Neuron (in vitro differentiated cells): ENCODE results near the gene CCSER1.
"Not testable (repeated sequence)": the region's sequence is repeated elsewhere in the genome, so short reads cannot be mapped to it uniquely, and the experiment has no call there.

ENCODE experiments used
- H2AFZ ChIP-seq: one replicate; pipeline ENCODE4 v1.6.1; 2013; ENCODE audit warnings: low read depth, mild to moderate bottlenecking, inconsistent platforms, low read length, moderate library complexity
- H3K27me3 ChIP-seq: one replicate; pipeline ENCODE4 v1.6.1; 2013; ENCODE audit warnings: low read length; ENCODE audit not compliant: insufficient read depth
- H3K36me3 ChIP-seq: one replicate; pipeline ENCODE4 v1.6.1; 2013; ENCODE audit warnings: low read length; ENCODE audit not compliant: insufficient read depth
- H3K4me1 ChIP-seq: one replicate; pipeline ENCODE4 v1.6.1; 2013; ENCODE audit warnings: low read length; ENCODE audit not compliant: insufficient read depth
- H3K4me3 ChIP-seq: 2 replicates; pipeline ENCODE4 v1.5.1; 2013; ENCODE audit warnings: mild to moderate bottlenecking, low read length, moderate library complexity
- H3K9me3 ChIP-seq: one replicate; pipeline ENCODE4 v1.6.1; 2013; ENCODE audit warnings: low read length

The CCSER1 gene

GRCh38 chr4:90456891-90457290 lies 329.7 kb downstream of the CCSER1 start:
- H3K9me3 ChIP-seq: no peaks in the 10 kb centered on the region
- no peak overlapping the region for H3K4me3 ChIP-seq
- H3K4me1 ChIP-seq: no peaks in the 10 kb centered on the region
- H3K27me3 ChIP-seq: no peaks in the 10 kb centered on the region
- H2AFZ ChIP-seq: no peak overlapping the region
- no peaks in the 10 kb centered on the region for H3K36me3 ChIP-seq

GRCh38 chr4:90457817-90458216 lies 330.6 kb downstream of the CCSER1 start:
- H3K9me3 ChIP-seq: no peaks in the 10 kb centered on the region
- no peak overlapping the region for H2AFZ ChIP-seq
- H3K4me1 ChIP-seq: no peaks in the 10 kb centered on the region
- H3K36me3 ChIP-seq: no peaks in the 10 kb centered on the region
- H3K27me3 ChIP-seq: no peaks in the 10 kb centered on the region
- H3K4me3 ChIP-seq: no peak overlapping the region

GRCh38 chr4:90458576-90458975 lies 331.4 kb downstream of the CCSER1 start:
- no peak overlapping the region for H2AFZ ChIP-seq
- no peaks in the 10 kb centered on the region for H3K27me3 ChIP-seq
- H3K36me3 ChIP-seq: no peaks in the 10 kb centered on the region
- no peak overlapping the region for H3K4me3 ChIP-seq
- H3K9me3 ChIP-seq: no peaks in the 10 kb centered on the region
- H3K4me1 ChIP-seq: no peaks in the 10 kb centered on the region

GRCh38 chr4:90474484-90474883 lies 347.3 kb downstream of the CCSER1 start:
- H3K4me1 ChIP-seq: no peaks in the 10 kb centered on the region
- no peak overlapping the region for H3K4me3 ChIP-seq
- H3K36me3 ChIP-seq: no peaks in the 10 kb centered on the region
- no peak overlapping the region for H2AFZ ChIP-seq
- no peaks in the 10 kb centered on the region for H3K9me3 ChIP-seq
- no peaks in the 10 kb centered on the region for H3K27me3 ChIP-seq

GRCh38 chr4:90476019-90476418 lies 348.8 kb downstream of the CCSER1 start:
- Histone ChIP-seq H3K4me1 (no peaks in the 10 kb centered on the region), H3K27me3 (no peaks in the 10 kb centered on the region), H2AFZ (no peak overlapping the region), H3K9me3 (no peaks in the 10 kb centered on the region), H3K4me3 (no peak overlapping the region), H3K36me3 (no peaks in the 10 kb centered on the region)

GRCh38 chr4:90476586-90476985 lies 349.4 kb downstream of the CCSER1 start:
- no peak overlapping the region for H3K4me3 ChIP-seq
- H3K36me3 ChIP-seq: no peaks in the 10 kb centered on the region
- no peaks in the 10 kb centered on the region for H3K4me1 ChIP-seq
- no peaks in the 10 kb centered on the region for H3K9me3 ChIP-seq
- H3K27me3 ChIP-seq: no peaks in the 10 kb centered on the region
- no peak overlapping the region for H2AFZ ChIP-seq

GRCh38 chr4:90484894-90485293 lies 357.7 kb downstream of the CCSER1 start:
- not testable (repeated sequence) for H3K9me3 ChIP-seq, H2AFZ ChIP-seq

GRCh38 chr4:90486346-90486745 lies 359.2 kb downstream of the CCSER1 start:
- Histone ChIP-seq H3K4me3 (no peak overlapping the region), H3K27me3 (no peaks in the 10 kb centered on the region), H3K4me1 (no peaks in the 10 kb centered on the region), H3K36me3 (no peaks in the 10 kb centered on the region), H2AFZ (no peak overlapping the region), H3K9me3 (no peaks in the 10 kb centered on the region)

More at GRCh38 chr4:90484894-90485293, 357.7 kb downstream of the CCSER1 start:
- not testable (repeated sequence) for H3K4me1 ChIP-seq, H3K36me3 ChIP-seq, H3K27me3 ChIP-seq, H3K4me3 ChIP-seq

GRCh38 chr4:90495211-90495610 lies 368.0 kb downstream of the CCSER1 start:
- Histone ChIP-seq H3K27me3 (no peaks in the 10 kb centered on the region), H3K4me3 (no peak overlapping the region), H3K9me3 (no peaks in the 10 kb centered on the region), H3K4me1 (no peaks in the 10 kb centered on the region), H2AFZ (no peak overlapping the region), H3K36me3 (no peaks in the 10 kb centered on the region)

GRCh38 chr4:90495936-90496335 lies 368.7 kb downstream of the CCSER1 start:
- H3K9me3 ChIP-seq: no peaks in the 10 kb centered on the region
- H3K4me3 ChIP-seq: no peak overlapping the region
- H3K4me1 ChIP-seq: no peaks in the 10 kb centered on the region
- H2AFZ ChIP-seq: no peak overlapping the region
- no peaks in the 10 kb centered on the region for H3K27me3 ChIP-seq
- no peaks in the 10 kb centered on the region for H3K36me3 ChIP-seq

- peaks cover 2% of the 10 kb centered on the region for H3K9me3 ChIP-seq
- no peak overlapping the region for H3K4me3 ChIP-seq
- no peak overlapping the region for H2AFZ ChIP-seq
- H3K27me3 ChIP-seq: no peaks in the 10 kb centered on the region
- H3K4me1 ChIP-seq: no peaks in the 10 kb centered on the region
- no peaks in the 10 kb centered on the region for H3K36me3 ChIP-seq
These were observed 371.0 kb downstream of the CCSER1 start for GRCh38 chr4:90498175-90498574.

- H3K36me3 ChIP-seq: no peaks in the 10 kb centered on the region
- peaks cover 2% of the 10 kb centered on the region for H3K9me3 ChIP-seq
- no peak overlapping the region for H3K4me3 ChIP-seq
- no peak overlapping the region for H2AFZ ChIP-seq
- no peaks in the 10 kb centered on the region for H3K4me1 ChIP-seq
- no peaks in the 10 kb centered on the region for H3K27me3 ChIP-seq
These were observed 376.5 kb downstream of the CCSER1 start for GRCh38 chr4:90503677-90504076.

- no peak overlapping the region for H3K4me3 ChIP-seq
- H2AFZ ChIP-seq: no peak overlapping the region
- no peaks in the 10 kb centered on the region for H3K9me3 ChIP-seq
- H3K36me3 ChIP-seq: no peaks in the 10 kb centered on the region
- H3K4me1 ChIP-seq: peaks cover 7% of the 10 kb centered on the region
- no peaks in the 10 kb centered on the region for H3K27me3 ChIP-seq
These were observed 388.0 kb downstream of the CCSER1 start for GRCh38 chr4:90515191-90515590.

- Histone ChIP-seq H3K36me3 (no peaks in the 10 kb centered on the region), H2AFZ (no peak overlapping the region), H3K9me3 (no peaks in the 10 kb centered on the region), H3K27me3 (no peaks in the 10 kb centered on the region), H3K4me1 (no peaks in the 10 kb centered on the region), H3K4me3 (no peak overlapping the region)
These were observed 401.4 kb downstream of the CCSER1 start for GRCh38 chr4:90528551-90528950.
